MM.1S (cell line): ENCODE results near the gene ETV5.

ENCODE experiments used
- EZH2phosphoT487 ChIP-seq: fragments of 300-600 bp; sonication (generic); IDR thresholded peaks from 2 replicates; pipeline ENCODE4 v1.6.1; 2018; ENCODE audit warnings: antibody characterized with exemption, low read length
- TF ChIP-seq, protein P1 (sequence below): fragments of 300-600 bp; sonication (generic); IDR thresholded peaks from 2 replicates; pipeline ENCODE4 v1.5.1; 2016; ENCODE audit warnings: antibody characterized with exemption, low read length, mixed read lengths

DNA sequence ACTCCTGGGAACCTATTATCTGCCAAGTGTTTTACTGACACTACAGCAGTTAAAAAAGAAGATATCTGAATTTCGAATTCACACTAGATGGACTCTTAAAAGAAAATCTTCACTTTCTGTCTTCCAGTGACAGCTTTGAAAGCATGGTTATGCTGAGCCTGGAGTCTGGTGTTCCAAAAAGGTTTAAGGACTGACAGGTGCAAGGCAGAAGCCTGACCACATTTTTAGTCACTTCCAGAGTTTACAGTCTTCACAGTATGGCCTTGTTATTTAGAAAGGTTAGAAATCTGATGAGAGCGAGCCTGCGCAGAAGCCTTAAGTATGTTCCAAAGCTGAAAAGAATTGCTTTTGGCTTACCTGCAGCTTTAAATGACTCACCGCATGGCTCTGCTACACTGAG is 59.9 kb downstream of the ETV5 start:
- TF ChIP-seq, protein P1, sequence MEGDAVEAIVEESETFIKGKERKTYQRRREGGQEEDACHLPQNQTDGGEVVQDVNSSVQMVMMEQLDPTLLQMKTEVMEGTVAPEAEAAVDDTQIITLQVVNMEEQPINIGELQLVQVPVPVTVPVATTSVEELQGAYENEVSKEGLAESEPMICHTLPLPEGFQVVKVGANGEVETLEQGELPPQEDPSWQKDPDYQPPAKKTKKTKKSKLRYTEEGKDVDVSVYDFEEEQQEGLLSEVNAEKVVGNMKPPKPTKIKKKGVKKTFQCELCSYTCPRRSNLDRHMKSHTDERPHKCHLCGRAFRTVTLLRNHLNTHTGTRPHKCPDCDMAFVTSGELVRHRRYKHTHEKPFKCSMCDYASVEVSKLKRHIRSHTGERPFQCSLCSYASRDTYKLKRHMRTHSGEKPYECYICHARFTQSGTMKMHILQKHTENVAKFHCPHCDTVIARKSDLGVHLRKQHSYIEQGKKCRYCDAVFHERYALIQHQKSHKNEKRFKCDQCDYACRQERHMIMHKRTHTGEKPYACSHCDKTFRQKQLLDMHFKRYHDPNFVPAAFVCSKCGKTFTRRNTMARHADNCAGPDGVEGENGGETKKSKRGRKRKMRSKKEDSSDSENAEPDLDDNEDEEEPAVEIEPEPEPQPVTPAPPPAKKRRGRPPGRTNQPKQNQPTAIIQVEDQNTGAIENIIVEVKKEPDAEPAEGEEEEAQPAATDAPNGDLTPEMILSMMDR: no peak
- TF ChIP-seq EZH2phosphoT487: no peak
